ENCODE results near the gene SNED1. TPM values are rescaled to one million over a fixed set of nuclear protein-coding genes. Genes with fewer than 3 reads are reported as not detected.

Gene SNED1
- total and polyA plus RNA-seq, 2 experiments from 2014 or later, result 1.5 to 2.8 TPM

- Histone ChIP-seq H3K27me3 (ENCODE audit: insufficient read depth) (no peaks in the 10 kb centered on the region), H3K4me2 (no peak overlapping the region), H3F3A (replicated peaks; ENCODE audit: low read depth) (no peaks in the 10 kb centered on the region), H2AFZ (no peak overlapping the region), H3K27ac (ENCODE audit: low read depth) (no peak overlapping the region), H3K79me2 (replicated peaks; ENCODE audit: insufficient read depth) (no peaks in the 10 kb centered on the region), H3K4me3 (no peak overlapping the region), H3K36me3 (ENCODE audit: insufficient read depth) (no peaks in the 10 kb centered on the region), H3K9me2 (ENCODE audit: insufficient read depth) (no peaks in the 10 kb centered on the region), H3K4me1 (ENCODE audit: insufficient read depth) (no peaks in the 10 kb centered on the region), H4K20me1 (replicated peaks; ENCODE audit: insufficient read depth) (0 out of 2 replicates have a peak, but pooled peaks cover 2% of the 10 kb centered on the region)
- no peaks in the 10 kb centered on the region for H3K36me3 Mint-ChIP-seq (ENCODE audit: low read depth)
- ATAC-seq (no peak), DNase-seq (ENCODE audit: low spot score) (no peak)
- H3K9me3 Mint-ChIP-seq, result no peaks in the 10 kb centered on the region
- no peak overlapping the region for H3K27ac Mint-ChIP-seq
- no peak overlapping the region for H3K4me3 Mint-ChIP-seq
- peaks cover 2% of the 10 kb centered on the region for H3K27me3 Mint-ChIP-seq (ENCODE audit: insufficient read depth, low read depth, poor library complexity)
- TF ChIP-seq CREB1 (CRISPR knock-in tag; IDR thresholded peaks at IDR 0.05; ENCODE audit: low read depth) (no peak), STAT1 (IDR thresholded peaks at IDR 0.05; ENCODE audit: unreplicated experiment) (no peak), EZH2 (IDR thresholded peaks at IDR 0.05; ENCODE audit: low read depth, unreplicated experiment) (no peak), ZNF462 (CRISPR knock-in tag; IDR thresholded peaks at IDR 0.05) (no peak), CTCF (conservative IDR thresholded peaks at IDR 0.05; ENCODE audit: low read depth in 2 of 2) (no peak), POLR2AphosphoS5 (IDR thresholded peaks at IDR 0.05; ENCODE audit: low read depth) (no peak), JUNB (IDR thresholded peaks at IDR 0.05; ENCODE audit: unreplicated experiment) (no peak), ZNF114 (CRISPR knock-in tag; IDR thresholded peaks at IDR 0.05) (no peak), ETS1 (IDR thresholded peaks at IDR 0.05) (no peak), EZH2phosphoT487 (IDR thresholded peaks at IDR 0.05; ENCODE audit: unreplicated experiment) (no peak), NANOG (IDR thresholded peaks at IDR 0.05; ENCODE audit: borderline replicate concordance) (no peak), REST (IDR thresholded peaks at IDR 0.05; ENCODE audit: unreplicated experiment) (no peak), ZNF331 (CRISPR knock-in tag; IDR thresholded peaks at IDR 0.05; ENCODE audit: low read depth) (no peak)
- no peaks in the 10 kb centered on the region for H3K4me1 Mint-ChIP-seq
These were observed 55.3 kb downstream of the SNED1 start for GRCh38 chr2:241053576-241054251.

Data from GM23338 (cell line).